ACHN (cell line): ENCODE results near the gene ZNF419.
"Not testable (repeated sequence)": the region's sequence is repeated elsewhere in the genome, so short reads cannot be mapped to it uniquely, and the experiment has no call there.

Experiments used
- DNase-seq: peaks from one replicate; pipeline ENCODE4 v3.0.0-alpha.2; 2015
- in situ Hi-C: cut with HindIII; loops from 2 replicates; pipeline ENCODE4 v1.10.0; 2017; ENCODE audit warnings: low sequenced_read_pairs, low pct_ligation_motif_present, low pct_unique_long_range_greater_than_20kb

The ZNF419 gene

GRCh38 chr19:57515255-57515654 is 27.7 kb downstream of the ZNF419 start:
- in situ Hi-C loops = no loop called here

GRCh38 chr19:57518021-57518420 is 30.5 kb downstream of the ZNF419 start:
- DNase-seq, in situ Hi-C loops: not testable (repeated sequence)

More at GRCh38 chr19:57515255-57515654, 27.7 kb downstream of the ZNF419 start:
- DNase-seq = no peak

GRCh38 chr19:57527136-57527881 is 39.8 kb downstream of the ZNF419 start, which contains the start of gene ZNF549:
Gene ZNF549, plus strand, starts transcription at chr19:57527356. Its CDS starts 218 bp downstream, at chr19:57527574.
- peak; percentile 65 for DNase-seq
- in situ Hi-C loops = no loop called here

GRCh38 chr19:57537953-57538547 is 50.5 kb downstream of the ZNF419 start:
- no peak for DNase-seq
- in situ Hi-C loops = no loop called here
